Measurements from ENCODE around the gene MYRF.

MYRF gene

DNA sequence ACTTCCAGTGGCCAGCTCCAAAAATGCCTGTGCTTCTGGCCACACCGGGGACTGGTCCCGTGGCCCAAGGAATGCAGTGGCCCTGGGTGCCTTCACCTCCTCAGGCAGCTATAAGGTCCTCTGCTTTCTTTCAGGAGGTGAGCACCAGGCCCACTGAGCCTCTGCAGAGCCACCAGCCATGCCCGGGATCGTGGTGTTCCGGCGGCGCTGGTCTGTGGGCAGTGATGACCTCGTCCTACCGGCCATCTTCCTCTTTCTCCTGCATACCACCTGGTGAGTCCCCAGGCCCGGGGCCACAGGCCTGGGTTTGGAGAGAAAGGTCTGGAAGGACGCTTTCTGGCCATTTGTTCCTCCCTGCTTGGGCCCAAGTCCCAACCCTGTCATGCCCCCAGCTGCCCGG, 32.5 kb upstream of the MYRF start:
- no peak for DNase-seq

DNA sequence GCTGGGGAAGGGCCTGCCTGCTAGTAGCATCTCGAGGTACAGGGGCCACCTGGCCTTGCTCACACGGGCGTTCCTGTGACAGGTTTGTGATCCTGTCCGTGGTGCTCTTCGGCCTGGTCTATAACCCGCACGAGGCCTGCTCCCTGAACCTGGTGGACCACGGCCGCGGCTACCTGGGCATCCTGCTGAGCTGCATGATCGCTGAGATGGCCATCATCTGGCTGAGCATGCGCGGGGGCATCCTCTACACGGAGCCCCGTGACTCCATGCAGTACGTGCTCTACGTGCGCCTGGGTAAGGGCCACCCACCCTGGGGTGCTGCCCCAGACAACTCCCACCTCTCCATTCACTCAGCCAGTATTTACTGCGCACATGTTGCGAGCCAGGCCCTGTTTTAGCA, 31.8 kb upstream of the MYRF start:
- DNase-seq, result no peak

- DNase-seq, result no peak
Measured at GRCh38 chr11:61724437-61724836, 28.0 kb upstream of the MYRF start.

DNA sequence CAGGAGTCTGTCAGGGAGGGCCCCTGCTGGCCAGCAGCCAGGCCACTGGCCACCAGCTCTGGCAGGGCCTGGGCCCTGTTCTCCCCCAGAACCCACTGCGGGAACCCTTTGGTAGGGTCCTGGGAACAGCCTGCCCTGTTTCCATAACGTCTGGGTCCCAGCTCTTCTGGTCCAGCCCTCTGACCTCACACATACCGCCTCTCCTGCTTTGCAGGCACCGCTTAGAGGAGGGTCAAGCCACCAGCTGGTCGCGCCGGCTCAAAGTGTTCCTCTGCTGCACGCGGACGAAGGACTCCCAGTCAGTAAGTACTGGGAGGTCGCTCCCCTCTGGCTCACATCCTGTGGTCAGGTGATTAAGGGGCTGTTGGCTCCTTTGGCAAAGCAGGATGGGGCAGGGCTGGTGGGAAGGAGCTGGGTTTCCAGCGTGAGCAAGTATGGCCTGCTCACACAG, 26.6 kb upstream of the MYRF start:
- DNase-seq, result no peak

DNA sequence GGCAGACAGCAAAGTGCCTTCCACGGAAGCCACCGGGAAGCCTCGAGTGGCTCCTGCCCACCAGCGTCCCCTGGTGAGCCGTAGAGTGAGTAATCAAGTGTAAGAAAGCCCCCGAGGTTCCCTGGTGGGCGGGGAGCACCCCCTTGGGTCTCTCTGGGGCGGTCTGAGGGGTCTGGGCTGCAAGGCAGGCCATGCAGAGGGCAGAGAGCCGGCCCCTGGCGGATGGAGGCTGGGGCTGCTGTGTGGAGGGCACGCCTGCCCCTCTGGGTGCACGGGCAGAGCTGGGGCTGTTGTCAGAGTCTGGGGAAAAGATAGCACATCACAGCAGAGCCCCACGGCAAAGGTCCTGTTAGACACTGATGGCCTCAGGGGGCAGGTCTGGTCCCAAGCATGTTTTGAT, 25.7 kb upstream of the MYRF start:
- no peak for DNase-seq

DNA sequence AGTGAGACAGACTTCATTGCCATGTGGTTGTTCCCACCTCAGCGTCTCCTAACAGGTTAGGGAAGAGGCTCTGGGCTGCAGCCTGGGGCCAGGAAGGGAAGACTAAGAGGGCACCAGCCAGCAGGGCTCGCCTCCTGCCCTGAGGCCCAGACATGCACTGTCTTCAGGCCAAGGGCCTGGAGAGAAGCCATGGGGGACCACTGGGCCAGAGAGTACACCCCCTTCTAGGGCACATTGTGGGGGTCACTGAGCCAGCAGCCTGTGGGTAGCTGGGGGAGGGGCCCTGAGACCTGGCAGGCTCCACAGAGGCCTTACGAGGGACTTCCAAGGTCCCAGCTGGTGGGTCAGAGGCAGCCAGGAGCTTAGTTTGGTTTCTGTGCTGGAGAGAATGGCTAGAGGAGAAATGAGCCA, 25.0 kb upstream of the MYRF start:
- no peak for DNase-seq

DNA sequence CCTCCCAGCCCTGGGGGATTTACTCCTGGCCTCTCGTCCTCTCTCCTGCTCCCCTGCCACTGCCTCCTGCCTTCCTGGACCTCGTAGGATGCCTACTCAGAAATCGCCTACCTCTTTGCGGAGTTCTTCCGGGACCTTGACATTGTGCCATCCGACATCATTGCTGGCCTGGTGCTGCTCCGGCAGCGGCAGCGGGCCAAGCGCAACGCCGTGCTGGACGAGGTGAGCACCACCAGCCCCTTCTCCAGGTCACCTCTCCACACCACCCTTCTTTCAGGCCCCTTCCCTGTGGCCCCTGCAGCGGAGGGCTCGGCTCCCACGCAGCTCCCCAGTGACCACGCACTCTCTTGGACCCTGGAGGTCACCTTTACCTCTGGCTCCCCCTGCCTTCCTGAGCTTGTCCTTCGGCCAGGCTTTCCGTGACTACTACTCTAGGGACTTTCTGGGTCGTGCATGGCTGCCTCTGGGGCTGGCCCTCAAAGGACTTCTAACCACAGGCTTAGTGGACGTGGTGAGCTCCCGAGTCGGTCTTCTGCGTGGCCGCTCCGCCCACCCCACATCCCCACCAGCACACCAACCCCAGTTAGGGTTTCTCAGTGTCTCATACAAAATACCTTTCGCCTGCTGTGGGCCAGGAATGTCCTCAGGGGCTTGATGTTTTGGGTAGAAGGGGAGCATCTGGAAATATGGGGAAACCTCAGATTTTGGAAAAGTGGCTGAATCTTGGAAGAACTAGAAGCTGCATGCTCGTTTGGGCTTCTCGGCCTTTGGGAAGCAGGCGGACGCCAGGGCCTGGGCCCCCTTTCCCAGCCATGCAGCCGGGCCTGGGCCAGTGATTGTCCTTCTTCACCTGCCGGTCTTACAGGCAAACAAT, 24.1 kb upstream of the MYRF start:
- no peak for DNase-seq

DNA sequence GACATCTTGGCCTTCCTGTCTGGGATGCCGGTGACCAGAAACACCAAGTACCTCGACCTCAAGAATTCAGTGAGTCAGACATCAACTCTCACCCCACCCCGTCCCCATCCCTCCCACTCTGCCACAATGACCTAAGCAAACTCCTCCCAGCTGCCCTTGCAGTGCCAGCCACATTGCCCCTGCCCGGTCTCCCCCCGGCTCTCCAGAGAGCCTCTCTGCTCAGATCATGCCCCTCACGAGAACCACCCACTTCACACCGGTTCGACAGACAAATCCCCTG, 23.6 kb upstream of the MYRF start:
- DNase-seq, result no peak

GRCh38 chr11:61730240-61730994, 22.0 kb upstream of the MYRF start:
- DNase-seq, result no peak

- DNase-seq, result no peak
Measured at GRCh38 chr11:61731211-61731951, 21.1 kb upstream of the MYRF start.

- no peak for DNase-seq
Measured at GRCh38 chr11:61731952-61732675, 20.3 kb upstream of the MYRF start.

DNA sequence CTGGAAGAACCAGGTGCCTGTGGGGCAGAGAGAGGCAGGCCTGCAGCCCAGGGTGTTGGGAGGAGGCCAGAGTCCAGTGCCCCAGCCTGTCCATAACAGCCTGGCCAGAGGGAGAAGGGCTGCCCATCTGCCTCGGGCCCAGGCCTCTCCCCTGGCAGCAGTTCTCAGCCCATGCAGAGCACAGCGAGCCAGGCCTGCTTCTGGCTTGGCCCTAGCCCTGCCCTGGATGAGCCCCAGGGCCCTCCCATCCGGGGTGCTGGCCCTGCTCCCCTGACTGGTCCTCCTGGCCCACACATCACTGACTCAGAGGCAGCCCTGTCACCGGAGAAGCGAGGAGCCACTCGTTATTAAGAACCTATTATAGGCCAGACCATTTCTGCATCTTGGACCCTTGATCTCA, 19.7 kb upstream of the MYRF start:
- no peak for DNase-seq

DNA sequence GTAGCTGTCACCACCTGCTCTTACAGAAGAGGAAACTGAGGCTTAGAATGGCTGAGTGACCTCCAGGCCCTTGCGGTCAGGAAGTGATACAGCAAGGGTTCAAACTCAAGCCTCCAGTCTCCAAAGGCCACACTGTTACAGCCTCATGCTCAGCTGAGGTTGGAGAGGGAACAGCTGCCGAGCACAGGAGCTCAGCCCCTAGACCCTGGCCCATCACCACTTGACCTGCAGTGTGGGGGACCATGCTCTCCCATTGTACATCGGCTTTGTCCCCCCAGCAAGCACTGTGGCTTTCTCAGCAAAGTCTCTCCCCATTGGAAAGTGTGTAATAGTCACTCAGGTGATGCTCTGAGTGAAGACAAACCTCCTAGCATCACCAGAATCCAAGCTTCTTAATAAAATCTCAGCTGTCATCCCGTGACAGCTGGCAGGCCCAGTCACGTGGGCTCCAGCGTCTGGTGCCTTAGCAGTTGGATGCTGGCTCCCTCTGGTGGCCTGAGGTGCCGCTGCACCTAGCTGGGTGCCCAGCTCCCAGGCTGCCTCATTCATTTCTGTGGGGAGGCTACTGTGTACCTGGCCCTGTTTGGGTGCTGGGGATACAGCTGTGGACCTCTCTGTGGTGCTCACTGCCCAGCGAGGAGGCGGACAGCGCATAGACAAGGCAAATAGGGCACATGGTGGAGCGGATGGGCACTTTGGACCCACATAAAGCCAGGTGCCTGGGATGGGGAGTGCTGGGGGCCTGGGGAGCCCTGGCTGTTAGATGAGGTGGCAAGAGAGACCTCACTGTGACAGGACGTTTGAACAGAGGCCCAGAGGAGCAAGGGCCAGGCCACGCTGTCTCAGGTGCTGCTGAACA, 19.1 kb upstream of the MYRF start:
- peak; percentile 87 for DNase-seq

DNA sequence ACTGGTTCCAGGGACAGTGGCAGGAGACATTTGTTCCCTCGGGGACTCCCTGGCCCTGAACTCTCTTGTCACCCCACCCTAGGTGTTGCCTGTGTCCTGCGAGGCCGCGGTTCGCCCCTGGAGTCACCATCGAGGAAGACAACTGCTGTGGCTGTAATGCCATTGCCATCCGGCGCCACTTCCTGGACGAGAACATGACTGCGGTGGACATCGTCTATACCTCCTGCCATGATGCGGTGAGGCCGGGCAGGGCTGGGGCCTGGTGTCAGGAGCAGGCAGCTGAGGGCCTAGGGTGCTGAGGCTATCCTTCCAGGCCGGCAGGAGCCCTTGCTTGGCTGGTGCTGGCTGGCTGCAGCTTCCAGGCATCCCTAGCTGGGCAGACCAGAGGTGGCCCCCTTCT, 17.7 kb upstream of the MYRF start:
- DNase-seq, result no peak

DNA sequence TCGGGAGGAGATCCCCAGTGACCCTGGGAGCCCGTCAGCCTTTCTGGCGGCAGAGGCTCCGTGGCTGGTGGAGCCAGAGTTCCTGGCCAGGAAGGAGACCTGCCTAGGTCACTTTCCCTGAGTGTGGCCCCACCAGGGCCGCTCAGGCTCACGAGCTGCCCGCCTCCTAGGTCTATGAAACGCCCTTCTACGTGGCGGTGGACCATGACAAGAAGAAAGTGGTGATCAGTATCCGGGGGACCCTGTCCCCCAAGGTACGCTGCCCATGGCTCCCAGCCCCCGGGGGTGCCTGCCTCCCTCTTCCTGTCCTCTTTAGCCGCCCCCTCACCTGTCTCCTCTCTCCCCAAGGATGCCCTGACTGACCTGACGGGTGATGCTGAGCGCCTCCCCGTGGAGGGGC, 17.0 kb upstream of the MYRF start:
- DNase-seq, result no peak

- no peak for DNase-seq
Measured at GRCh38 chr11:61736310-61736709, 16.1 kb upstream of the MYRF start.

DNA sequence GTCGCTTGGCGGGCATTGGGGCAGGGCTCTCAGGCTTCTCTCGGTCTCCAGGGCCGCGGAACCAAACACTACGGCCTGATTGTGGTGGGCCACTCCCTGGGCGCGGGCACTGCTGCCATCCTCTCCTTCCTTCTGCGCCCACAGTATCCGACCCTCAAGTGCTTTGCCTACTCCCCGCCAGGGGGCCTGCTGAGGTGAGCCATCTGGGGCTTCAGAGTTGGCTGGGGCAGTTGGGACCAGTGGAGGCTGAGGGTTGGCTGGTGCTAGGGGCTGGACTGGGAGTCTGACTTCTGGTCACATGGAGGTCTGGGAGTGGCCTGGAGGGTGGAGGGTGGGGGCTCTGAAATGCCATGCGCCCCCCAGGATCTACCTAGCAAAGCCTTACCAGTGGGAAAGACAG, 15.3 kb upstream of the MYRF start:
- no peak for DNase-seq

GRCh38 chr11:61737636-61738386, 14.6 kb upstream of the MYRF start:
- no peak for DNase-seq

DNA sequence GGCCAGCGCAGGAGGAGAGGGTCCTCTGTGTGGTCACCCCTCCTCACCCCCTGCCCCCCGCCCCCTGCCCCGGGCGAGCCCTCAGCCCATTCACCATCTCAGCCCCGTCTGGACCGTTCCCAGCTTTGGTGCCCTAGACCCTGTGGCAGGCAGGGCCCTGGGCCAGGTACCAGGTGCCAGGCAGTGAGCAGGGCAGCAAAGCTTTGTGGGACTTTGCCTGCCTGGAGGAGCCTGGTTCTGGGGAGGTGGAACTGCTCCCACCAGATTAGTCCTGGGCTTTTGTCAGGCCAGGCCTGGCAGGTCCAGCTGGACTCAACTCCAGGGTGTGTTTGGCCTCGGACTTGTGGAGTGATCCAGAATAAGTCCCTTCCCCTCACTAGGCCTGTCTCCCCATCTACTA, 13.7 kb upstream of the MYRF start:
- no peak for DNase-seq

- no peak for DNase-seq
Measured at GRCh38 chr11:61739413-61739812, 13.0 kb upstream of the MYRF start.

DNA sequence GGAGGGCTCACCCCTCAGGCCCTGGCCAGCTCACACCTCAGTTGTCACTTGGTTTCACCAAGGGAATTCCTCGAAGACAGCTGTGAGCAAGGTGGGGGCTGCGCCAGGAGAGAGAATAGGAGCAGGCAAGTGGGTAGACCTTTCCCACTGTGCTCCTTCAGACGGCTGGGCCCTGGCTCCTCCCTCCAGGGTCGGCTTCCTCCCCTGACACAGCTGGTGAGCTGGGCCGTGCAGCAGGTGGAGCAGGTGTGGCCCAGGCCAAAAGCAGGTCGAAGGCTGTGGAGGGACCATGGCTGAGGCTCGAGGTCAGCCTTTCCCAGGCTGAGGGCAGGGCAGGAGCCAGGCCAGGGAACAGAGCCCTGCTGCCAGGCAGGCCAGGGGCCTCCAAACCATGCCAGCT, 12.5 kb upstream of the MYRF start:
- DNase-seq, result no peak

Data from CD4-positive, alpha-beta T cell treated with Interleukin-17A for 1 hour (primary cell).